Measurements from ENCODE around the gene PLET1.
A peak's percentile ranks its signal among the peaks of the same experiment; 100 is the strongest.

Gene PLET1

GRCh38 chr11:112260490-112260889 is at the start of gene PLET1:
Gene PLET1, minus strand, starts transcription at chr11:112260860. Its CDS starts 271 bp downstream, at chr11:112260589.
- DNase-seq, result no peak

GRCh38 chr11:112310419-112310818 is 49.8 kb upstream of the PLET1 start:
- DNase-seq, result no peak

- DNase-seq, result no peak
Measured at GRCh38 chr11:112308651-112309050, 48.0 kb upstream of the PLET1 start.

GRCh38 chr11:112307616-112308015 is 47.0 kb upstream of the PLET1 start:
- DNase-seq, result no peak

GRCh38 chr11:112306230-112306629 is 45.6 kb upstream of the PLET1 start:
- no peak for DNase-seq

GRCh38 chr11:112304914-112305313 is 44.3 kb upstream of the PLET1 start:
- no peak for DNase-seq

GRCh38 chr11:112303616-112304015 is 43.0 kb upstream of the PLET1 start:
- DNase-seq, result no peak

GRCh38 chr11:112302226-112302868 is 41.7 kb upstream of the PLET1 start:
- DNase-seq, result peak; percentile 28

- DNase-seq, result peak; percentile 35
Measured at GRCh38 chr11:112300094-112300786, 39.6 kb upstream of the PLET1 start.

- peak; percentile 25 for DNase-seq
Measured at GRCh38 chr11:112298535-112298934, 37.9 kb upstream of the PLET1 start.

- no peak for DNase-seq
Measured at GRCh38 chr11:112297248-112297866, 36.7 kb upstream of the PLET1 start.

GRCh38 chr11:112296044-112296443 is 35.4 kb upstream of the PLET1 start:
- no peak for DNase-seq

- no peak for DNase-seq
Measured at GRCh38 chr11:112294688-112295340, 34.2 kb upstream of the PLET1 start.

GRCh38 chr11:112293614-112294013 is 33.0 kb upstream of the PLET1 start:
- DNase-seq, result no peak

GRCh38 chr11:112292785-112293407 is 32.2 kb upstream of the PLET1 start:
- DNase-seq, result no peak

- no peak for DNase-seq
Measured at GRCh38 chr11:112292188-112292587, 31.5 kb upstream of the PLET1 start.

- DNase-seq, result no peak
Measured at GRCh38 chr11:112291191-112291590, 30.5 kb upstream of the PLET1 start.

- DNase-seq, result no peak
Measured at GRCh38 chr11:112290493-112290850, 29.8 kb upstream of the PLET1 start.

GRCh38 chr11:112289588-112290492 is 29.2 kb upstream of the PLET1 start:
- DNase-seq, result peak; percentile 68

GRCh38 chr11:112288021-112288420 is 27.4 kb upstream of the PLET1 start:
- peak; percentile 33 for DNase-seq

- DNase-seq, result no peak
Measured at GRCh38 chr11:112285841-112286311, 25.2 kb upstream of the PLET1 start.

- DNase-seq, result no peak
Measured at GRCh38 chr11:112281726-112282125, 21.1 kb upstream of the PLET1 start.
